A673 (cell line): ENCODE results near the gene OR10H3.

Experiments
- EZH2 ChIP-seq: fragments of 200-600 bp; sonication (generic); IDR thresholded peaks from 2 replicates; pipeline ENCODE4 v1.6.1; 2017; ENCODE audit warnings: borderline replicate concordance, low read depth, mild to moderate bottlenecking, mixed read lengths, antibody characterized with exemption, low read length; ENCODE audit not compliant: poor library complexity, severe bottlenecking
- TF ChIP-seq, protein P1 (sequence below): fragments of 300-800, 200-600 bp; sonication (generic); conservative IDR thresholded peaks from 2 replicates; pipeline ENCODE4 v1.5.1; 2017; ENCODE audit warnings: low read depth, mild to moderate bottlenecking, antibody characterized with exemption, low read length, moderate library complexity, mixed read lengths

DNA sequence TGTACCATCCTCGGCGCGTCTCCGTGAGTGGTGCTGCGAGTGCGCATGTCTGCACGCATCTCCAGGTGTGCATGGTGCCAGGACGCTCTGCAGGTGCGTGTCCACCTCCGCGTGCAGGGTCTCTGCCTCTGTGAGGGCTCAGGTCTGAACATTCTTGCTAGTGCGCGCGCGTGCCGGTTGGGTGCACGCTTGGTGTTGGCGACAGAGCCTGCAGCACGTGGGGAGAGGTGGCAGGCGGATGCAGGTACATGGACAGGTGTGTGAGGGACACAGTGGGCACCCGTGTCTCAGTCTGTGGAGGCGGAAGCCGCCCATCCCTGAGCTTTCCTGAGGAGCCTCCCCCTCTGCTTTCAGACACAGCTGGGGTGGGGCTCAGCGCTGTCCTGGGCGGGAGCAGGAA lies 14.8 kb upstream of the OR10H3 start:
- TF ChIP-seq, protein P1, sequence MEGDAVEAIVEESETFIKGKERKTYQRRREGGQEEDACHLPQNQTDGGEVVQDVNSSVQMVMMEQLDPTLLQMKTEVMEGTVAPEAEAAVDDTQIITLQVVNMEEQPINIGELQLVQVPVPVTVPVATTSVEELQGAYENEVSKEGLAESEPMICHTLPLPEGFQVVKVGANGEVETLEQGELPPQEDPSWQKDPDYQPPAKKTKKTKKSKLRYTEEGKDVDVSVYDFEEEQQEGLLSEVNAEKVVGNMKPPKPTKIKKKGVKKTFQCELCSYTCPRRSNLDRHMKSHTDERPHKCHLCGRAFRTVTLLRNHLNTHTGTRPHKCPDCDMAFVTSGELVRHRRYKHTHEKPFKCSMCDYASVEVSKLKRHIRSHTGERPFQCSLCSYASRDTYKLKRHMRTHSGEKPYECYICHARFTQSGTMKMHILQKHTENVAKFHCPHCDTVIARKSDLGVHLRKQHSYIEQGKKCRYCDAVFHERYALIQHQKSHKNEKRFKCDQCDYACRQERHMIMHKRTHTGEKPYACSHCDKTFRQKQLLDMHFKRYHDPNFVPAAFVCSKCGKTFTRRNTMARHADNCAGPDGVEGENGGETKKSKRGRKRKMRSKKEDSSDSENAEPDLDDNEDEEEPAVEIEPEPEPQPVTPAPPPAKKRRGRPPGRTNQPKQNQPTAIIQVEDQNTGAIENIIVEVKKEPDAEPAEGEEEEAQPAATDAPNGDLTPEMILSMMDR: no peak
- no peak for TF ChIP-seq EZH2
